SK-N-SH (cell line): ENCODE measurements around the gene CTNS. TPM values are rescaled to one million over a fixed set of nuclear protein-coding genes. Genes with fewer than 3 reads are reported as not detected.

ENCODE experiments used
- CTCF ChIA-PET: fragments of 300-600, 350-600 bp; formaldehyde crosslinking; extraction: SDS; loops from one replicate; lab custom pipeline; 2021; lab: Yijun Ruan, JAX
- POLR2A ChIA-PET: fragments of 350-600 bp; sonication (Branson Sonifier 250); formaldehyde crosslinking; extraction: SDS; loops from one replicate; lab custom pipeline; 2020; ENCODE audit warnings: antibody characterized with exemption, inconsistent platforms; lab: Yijun Ruan, JAX
- DNase-seq: peaks from one replicate; pipeline ENCODE4 v3.0.0; 2012
- H2AFZ ChIP-seq: fragments of 200-600 bp; sonication (generic); 2 replicates; pipeline ENCODE4 v1.8.1; 2016; ENCODE audit warnings: antibody characterized with exemption, mild to moderate bottlenecking, low read depth
- H3F3A ChIP-seq: fragments of 200-600 bp; sonication (generic); replicated peaks from 2 replicates; pipeline ENCODE3; 2016; ENCODE audit warnings: antibody characterized with exemption, mild to moderate bottlenecking; ENCODE audit not compliant: insufficient read depth
- H3K27ac ChIP-seq, 2 experiments: fragments of 200-500 bp in 1 of 2; fragments of 200-600 bp in 1 of 2; sonication (Bioruptor generic) in 1 of 2; sonication (generic), shearing (Covaris generic) in 1 of 2; 2 replicates each; pipeline versions ENCODE4 v1.5.1 to v1.6.1; 2014 to 2016; ENCODE audit warnings: low read depth in 2 of 2, inconsistent platforms in 1 of 2, low read length in 1 of 2, mild to moderate bottlenecking in 1 of 2, mixed read lengths in 1 of 2
- H3K27me3 ChIP-seq: fragments of 200-600 bp; sonication (generic), shearing (Covaris generic); 2 replicates; pipeline ENCODE4 v1.6.1; 2016; ENCODE audit warnings: mixed run types; ENCODE audit not compliant: insufficient read depth
- H3K36me3 ChIP-seq, 2 experiments: fragments of 200-500 bp in 1 of 2; fragments of 200-600 bp in 1 of 2; sonication (Bioruptor generic) in 1 of 2; sonication (generic) in 1 of 2; replicated peaks in 1 of 2; 2 replicates each; pipeline versions ENCODE3 to v1.5.1; 2014 to 2016; ENCODE audit warnings: low read length in 1 of 2, mild to moderate bottlenecking in 1 of 2; ENCODE audit not compliant: insufficient read depth in 2 of 2, control insufficient read depth in 1 of 2
- H3K4me1 ChIP-seq, 2 experiments: fragments of 200-500 bp in 1 of 2; fragments of 200-600 bp in 1 of 2; sonication (Bioruptor generic) in 1 of 2; sonication (generic), shearing (Covaris generic) in 1 of 2; 2 replicates each; pipeline versions ENCODE4 v1.5.1 to v1.6.1; 2014 to 2016; ENCODE audit warnings: low read depth in 1 of 2, low read length in 1 of 2, mixed run types in 1 of 2; ENCODE audit not compliant: insufficient read depth in 2 of 2, control insufficient read depth in 1 of 2
- H3K4me2 ChIP-seq: fragments of 200-600 bp; sonication (generic), shearing (Covaris generic); 2 replicates; pipeline ENCODE4 v1.6.1; 2017; ENCODE audit warnings: mixed run types
- H3K4me3 ChIP-seq, 2 experiments: fragments of 200-500 bp in 1 of 2; fragments of 200-600 bp in 1 of 2; sonication (Bioruptor generic) in 1 of 2; sonication (generic), shearing (Covaris generic) in 1 of 2; 2 replicates each; pipeline versions ENCODE4 v1.5.1 to v1.8.1; 2014 to 2016; ENCODE audit warnings: low read depth in 2 of 2, inconsistent platforms in 1 of 2, low read length in 1 of 2, mild to moderate bottlenecking in 1 of 2, mixed read lengths in 1 of 2, moderate library complexity in 1 of 2
- H3K79me2 ChIP-seq: fragments of 200-600 bp; sonication (generic); 2 replicates; pipeline ENCODE4 v1.8.1; 2017; ENCODE audit warnings: mild to moderate bottlenecking; ENCODE audit not compliant: insufficient read depth
- H3K9ac ChIP-seq: fragments of 200-600 bp; sonication (generic); 2 replicates; pipeline ENCODE4 v1.6.1; 2017; ENCODE audit warnings: mixed run types
- H3K9me2 ChIP-seq: fragments of 200-600 bp; sonication (generic); 2 replicates; pipeline ENCODE4 v1.6.1; 2017; ENCODE audit warnings: mixed run types
- H3K9me3 ChIP-seq: fragments of 200-600 bp; sonication (generic); 2 replicates; pipeline ENCODE4 v1.6.1; 2017; ENCODE audit warnings: mixed run types, mild to moderate bottlenecking, moderate library complexity
- H4K20me1 ChIP-seq: fragments of 200-600 bp; sonication (generic); 2 replicates; pipeline ENCODE4 v1.6.1; 2017; ENCODE audit warnings: mild to moderate bottlenecking, mixed run types; ENCODE audit not compliant: insufficient read depth
- CHD2 ChIP-seq: fragments of 150-350 bp; IDR thresholded peaks from 2 replicates; pipeline ENCODE4 v1.6.1; 2018; ENCODE audit warnings: low read length; ENCODE audit not compliant: partially characterized antibody
- CTCF ChIP-seq: fragments of 200-600 bp; sonication (generic); IDR thresholded peaks from 2 replicates; pipeline ENCODE4 v1.6.1; 2017; ENCODE audit warnings: antibody characterized with exemption, mild to moderate bottlenecking, moderate library complexity
- ELF1 ChIP-seq: IDR thresholded peaks from 2 replicates; pipeline ENCODE4 v1.4.0; 2012
- EZH2phosphoT487 ChIP-seq: fragments of 200-600 bp; sonication (generic); IDR thresholded peaks from 2 replicates; pipeline ENCODE4 v1.6.1; 2017; ENCODE audit warnings: low read depth, mixed run types, mild to moderate bottlenecking, antibody characterized with exemption, moderate library complexity, borderline replicate concordance
- FOSL2 ChIP-seq: IDR thresholded peaks from 2 replicates; pipeline ENCODE4 v1.4.0; 2012; ENCODE audit warnings: low read depth, mild to moderate bottlenecking, moderate library complexity, borderline replicate concordance
- FOXJ3 ChIP-seq: sonication (generic); formaldehyde crosslinking; IDR thresholded peaks from 2 replicates; pipeline ENCODE4 v1.5.1; 2020; ENCODE audit warnings: mild to moderate bottlenecking, missing genetic modification reagents
- FOXM1 ChIP-seq: IDR thresholded peaks from 2 replicates; pipeline ENCODE4 v1.4.0; 2012; ENCODE audit warnings: low read depth, mild to moderate bottlenecking
- GATA2 ChIP-seq: sonication (generic); formaldehyde crosslinking; IDR thresholded peaks from 2 replicates; pipeline ENCODE4 v1.5.0; 2020; ENCODE audit warnings: mild to moderate bottlenecking, missing genetic modification reagents
- JUND ChIP-seq: IDR thresholded peaks from 2 replicates; pipeline ENCODE4 v1.4.0; 2012
- MEF2A ChIP-seq: IDR thresholded peaks from 2 replicates; pipeline ENCODE4 v1.4.0; 2012; ENCODE audit warnings: low read depth, borderline replicate concordance
- NFIC ChIP-seq: IDR thresholded peaks from 2 replicates; pipeline ENCODE4 v1.4.0; 2012; ENCODE audit warnings: borderline replicate concordance
- PBX3 ChIP-seq: IDR thresholded peaks from 2 replicates; pipeline ENCODE4; 2012
- RCOR1 ChIP-seq: fragments of 150-350 bp; IDR thresholded peaks from 2 replicates; pipeline ENCODE4 v1.6.1; 2017; ENCODE audit warnings: antibody characterized with exemption, low read length
- REST ChIP-seq: IDR thresholded peaks from 2 replicates; pipeline ENCODE4 v1.6.1; 2012; ENCODE audit warnings: mild to moderate bottlenecking, low read depth, low read length, moderate library complexity
- RFX5 ChIP-seq: IDR thresholded peaks from 2 replicates; pipeline ENCODE4 v1.6.1; 2012; ENCODE audit warnings: mild to moderate bottlenecking, improper control_type of control experiment, low read length
- YY1 ChIP-seq: IDR thresholded peaks from 2 replicates; pipeline ENCODE4 v1.4.0; 2012; ENCODE audit warnings: low read depth, mild to moderate bottlenecking
- WGBS: methylation state at CpG from one replicate; pipeline ENCODE4 v1.1.6; 2017; ENCODE audit warnings: low lambda C conversion rate; 5-methylcytosine and 5-hydroxymethylcytosine counted together
- polyA plus RNA-seq, 3 experiments: library from polyadenylated mRNA; depleted of rRNA; stranded (reverse); fragments of >200 nt; gene quantifications; 2 replicates each; pipeline ENCODE4 v1.2.3, GENCODE V29; 2012

CTNS gene
- polyA plus RNA-seq, 1 of the 3 experiments (the other 2 are of a cell fraction) = 8.2 TPM

- H3K9ac ChIP-seq = no peak overlapping the region
- DNase-seq = no peak
These were observed 23.8 kb downstream of the CTNS start for GRCh38 chr17:3660311-3660891.

More at GRCh38 chr17:3660311-3660891, 23.8 kb downstream of the CTNS start:
- POLR2A ChIA-PET = no interaction called here
- Histone ChIP-seq H3K27me3 (no peaks in the 10 kb centered on the region), H4K20me1 (peaks cover 22% of the 10 kb centered on the region), H3K79me2 (peaks cover 11% of the 10 kb centered on the region), H3K9me3 (no peaks in the 10 kb centered on the region), H3K27ac (peak overlapping the region in 1 of 2 experiments; percentile 59; a peak in 1 of 4 replicates), H2AFZ (no peak overlapping the region), H3K9me2 (no peaks in the 10 kb centered on the region), H3F3A (peaks cover 21% of the 10 kb centered on the region), H3K4me3 (no peak overlapping the region), H3K4me1 (peaks cover 0 to 13% of the 10 kb centered on the region in 2 experiments; a peak in 3 of 4 replicates), H3K36me3 (peaks cover 12 to 29% of the 10 kb centered on the region in 2 experiments), H3K4me2 (0 out of 2 replicates have a peak overlapping the region, but pooled peaks have one; percentile 37)
- no peak for TF ChIP-seq FOSL2
- TF ChIP-seq PBX3 = no peak
- no peak for TF ChIP-seq ELF1
- no peak for TF ChIP-seq FOXJ3
- TF ChIP-seq JUND = no peak
- no peak for TF ChIP-seq RFX5
- no peak for TF ChIP-seq NFIC
- TF ChIP-seq RCOR1 = no peak
- no peak for TF ChIP-seq FOXM1
- no peak for TF ChIP-seq EZH2phosphoT487
- TF ChIP-seq YY1 = no peak
- no peak for TF ChIP-seq CTCF
- no peak for TF ChIP-seq MEF2A
- no peak for TF ChIP-seq CHD2
- no peak for TF ChIP-seq REST
- no peak for TF ChIP-seq GATA2
- CTCF ChIA-PET = interaction anchor here (1.1 kb wide), 1 partner anchor 612 kb away, joined by 3 read pairs; no protein-coding TSS in a partner anchor
- 89% methylated on average over 18 of the region's 23 CpGs for WGBS
